ENCODE measurements around the gene MAPKAP1.

Gene MAPKAP1

GRCh38 chr9:125611121-125611765, 95.8 kb downstream of the MAPKAP1 start:
- ATAC-seq = no peak

GRCh38 chr9:125609744-125610143, 97.3 kb downstream of the MAPKAP1 start:
- ATAC-seq = no peak
- TF ChIP-seq ZC3H10 (CRISPR knock-in tag; IDR thresholded peaks at IDR 0.05) (no peak), TSHZ2 (CRISPR knock-in tag; IDR thresholded peaks at IDR 0.05) (no peak), ZNF70 (CRISPR knock-in tag; IDR thresholded peaks at IDR 0.05) (no peak), TOX (CRISPR knock-in tag; IDR thresholded peaks at IDR 0.05; ENCODE audit: borderline replicate concordance) (no peak), BACH2 (CRISPR knock-in tag; IDR thresholded peaks at IDR 0.05; ENCODE audit: borderline replicate concordance) (no peak), ISL1 (CRISPR knock-in tag; IDR thresholded peaks at IDR 0.05) (no peak), ZFP3 (CRISPR knock-in tag; IDR thresholded peaks at IDR 0.05) (no peak), RARB (CRISPR knock-in tag; IDR thresholded peaks at IDR 0.05) (no peak), TCF4 (CRISPR knock-in tag; IDR thresholded peaks at IDR 0.05; ENCODE audit: borderline replicate concordance) (no peak), ZFP30 (CRISPR knock-in tag; IDR thresholded peaks at IDR 0.05) (no peak), ARNTL (CRISPR knock-in tag; IDR thresholded peaks at IDR 0.05; ENCODE audit: borderline replicate concordance, low read depth) (no peak), SNAI2 (CRISPR knock-in tag; IDR thresholded peaks at IDR 0.05) (no peak), CREB5 (CRISPR knock-in tag; IDR thresholded peaks at IDR 0.05; ENCODE audit: low read depth) (no peak), CSDC2 (CRISPR knock-in tag; IDR thresholded peaks at IDR 0.05) (no peak), CSRNP3 (CRISPR knock-in tag; IDR thresholded peaks at IDR 0.05) (no peak), ESRRG (CRISPR knock-in tag; IDR thresholded peaks at IDR 0.05) (no peak), ZNF8 (CRISPR knock-in tag; IDR thresholded peaks at IDR 0.05) (no peak), PPARA (CRISPR knock-in tag; IDR thresholded peaks at IDR 0.05; ENCODE audit: borderline replicate concordance) (no peak), OSR1 (CRISPR knock-in tag; IDR thresholded peaks at IDR 0.05) (no peak)

More at GRCh38 chr9:125611121-125611765, 95.8 kb downstream of the MAPKAP1 start:
- no peak for TF ChIP-seq ZFP30 (CRISPR knock-in tag; IDR thresholded peaks at IDR 0.05)

GRCh38 chr9:125608489-125609224, 98.4 kb downstream of the MAPKAP1 start:
- ATAC-seq = no peak
- TF ChIP-seq TCF4 (CRISPR knock-in tag; IDR thresholded peaks at IDR 0.05; ENCODE audit: borderline replicate concordance) (no peak), ZNF565 (CRISPR knock-in tag; conservative IDR thresholded peaks at IDR 0.05; ENCODE audit: low read depth) (no peak), ISL1 (CRISPR knock-in tag; IDR thresholded peaks at IDR 0.05) (no peak), ZFP3 (CRISPR knock-in tag; IDR thresholded peaks at IDR 0.05) (no peak), ZC3H10 (CRISPR knock-in tag; IDR thresholded peaks at IDR 0.05) (no peak), SNAI2 (CRISPR knock-in tag; IDR thresholded peaks at IDR 0.05) (no peak), ZFP30 (CRISPR knock-in tag; IDR thresholded peaks at IDR 0.05) (no peak), PATZ1 (CRISPR knock-in tag; IDR thresholded peaks at IDR 0.05; ENCODE audit: borderline replicate concordance) (no peak), CREB5 (CRISPR knock-in tag; IDR thresholded peaks at IDR 0.05; ENCODE audit: low read depth) (no peak), ZNF70 (CRISPR knock-in tag; IDR thresholded peaks at IDR 0.05) (no peak), GLIS3 (CRISPR knock-in tag; IDR thresholded peaks at IDR 0.05) (no peak), POU6F1 (CRISPR knock-in tag; IDR thresholded peaks at IDR 0.05; ENCODE audit: borderline replicate concordance, low read depth) (no peak), CSDC2 (CRISPR knock-in tag; IDR thresholded peaks at IDR 0.05) (no peak), ZNF8 (CRISPR knock-in tag; IDR thresholded peaks at IDR 0.05) (no peak), ARNTL (CRISPR knock-in tag; IDR thresholded peaks at IDR 0.05; ENCODE audit: borderline replicate concordance, low read depth) (no peak)
